NT2/D1 (cell line): ENCODE data around the gene CNTN6.

ENCODE experiments used
- DNase-seq: peaks from one replicate; pipeline ENCODE4 v3.0.0-alpha.2; 2011; ENCODE audit warnings: low read depth, low spot score
- H3K27me3 ChIP-seq: 2 replicates; pipeline ENCODE4 v1.6.0; 2011; ENCODE audit warnings: mild to moderate bottlenecking; ENCODE audit not compliant: insufficient read length, insufficient read depth
- H3K36me3 ChIP-seq: 2 replicates; pipeline ENCODE4 v1.6.1; 2011; ENCODE audit warnings: mild to moderate bottlenecking, low read length, mixed read lengths; ENCODE audit not compliant: insufficient read depth, insufficient read length
- H3K4me1 ChIP-seq: 2 replicates; pipeline ENCODE4 v1.5.1; 2011; ENCODE audit not compliant: insufficient read depth, insufficient read length
- H3K4me3 ChIP-seq: 2 replicates; pipeline ENCODE4 v1.5.1; 2011; ENCODE audit warnings: low read depth; ENCODE audit not compliant: insufficient read length
- H3K9ac ChIP-seq: 2 replicates; pipeline ENCODE4 v1.6.0; 2011; ENCODE audit warnings: low read depth; ENCODE audit not compliant: insufficient read length
- H3K9me3 ChIP-seq: 2 replicates; pipeline ENCODE4 v1.5.1; 2011; ENCODE audit warnings: mild to moderate bottlenecking, low read length; ENCODE audit not compliant: insufficient read depth
- SUZ12 ChIP-seq: IDR thresholded peaks from 2 replicates; pipeline ENCODE4 v1.6.1; 2011; ENCODE audit not compliant: insufficient read length, insufficient read depth; ENCODE audit errors: extremely low read depth
- YY1 ChIP-seq: IDR thresholded peaks from 2 replicates; pipeline ENCODE4 v1.6.1; 2011; ENCODE audit not compliant: insufficient read length, insufficient read depth
- ZNF274 ChIP-seq: IDR thresholded peaks from 2 replicates; pipeline ENCODE4 v1.6.1; 2011; ENCODE audit warnings: mild to moderate bottlenecking, low read depth, low read length

CNTN6 gene

DNA sequence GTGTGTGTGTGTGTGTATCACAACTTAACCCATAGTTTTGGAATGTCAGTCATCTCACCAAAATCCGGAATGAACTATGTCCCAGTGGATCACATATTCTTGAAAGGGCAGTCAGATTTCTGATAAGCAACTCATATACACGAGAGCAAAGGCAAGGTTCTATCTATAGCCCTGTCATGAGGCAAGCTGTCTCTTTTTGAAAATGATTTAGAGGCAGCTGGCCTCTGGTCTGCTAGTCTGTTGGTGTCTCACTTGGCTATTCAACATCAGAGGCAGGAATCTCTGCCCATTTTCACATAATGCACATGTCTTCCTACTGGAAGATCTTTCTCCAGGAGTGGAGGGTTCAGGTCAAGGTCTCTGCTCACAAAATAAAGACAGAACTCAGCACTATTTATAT, 79.8 kb downstream of the CNTN6 start:
- Histone ChIP-seq H3K27me3 (no peaks in the 10 kb centered on the region), H3K9ac (no peak overlapping the region), H3K36me3 (no peaks in the 10 kb centered on the region), H3K4me1 (no peaks in the 10 kb centered on the region), H3K9me3 (no peaks in the 10 kb centered on the region), H3K4me3 (no peak overlapping the region)
- no peak for DNase-seq
- TF ChIP-seq ZNF274 (no peak), YY1 (no peak), SUZ12 (no peak)

DNA sequence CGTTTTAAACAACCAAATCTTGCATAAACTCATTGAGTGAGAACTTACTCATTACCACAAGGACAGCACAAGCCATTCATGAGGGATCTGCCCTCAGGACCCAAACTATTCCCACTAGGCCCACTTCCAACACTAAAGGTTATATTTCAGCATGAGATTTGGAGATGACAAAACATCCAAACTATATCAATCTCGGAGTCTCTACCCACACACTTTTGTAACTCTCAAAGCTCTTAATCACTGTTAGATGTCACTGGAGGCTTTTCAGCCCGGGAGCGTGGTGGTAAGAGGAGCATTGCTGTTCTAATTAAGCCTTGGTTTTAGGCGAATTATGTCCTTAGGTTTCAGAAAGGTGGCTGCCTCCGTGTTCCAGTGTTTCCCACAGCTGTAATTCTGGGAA, 86.3 kb downstream of the CNTN6 start:
- Histone ChIP-seq H3K9ac (no peak overlapping the region), H3K36me3 (no peaks in the 10 kb centered on the region), H3K27me3 (no peaks in the 10 kb centered on the region), H3K4me1 (no peaks in the 10 kb centered on the region), H3K4me3 (no peak overlapping the region), H3K9me3 (no peaks in the 10 kb centered on the region)
- TF ChIP-seq YY1 (no peak), SUZ12 (no peak)
- no peak for DNase-seq

DNA sequence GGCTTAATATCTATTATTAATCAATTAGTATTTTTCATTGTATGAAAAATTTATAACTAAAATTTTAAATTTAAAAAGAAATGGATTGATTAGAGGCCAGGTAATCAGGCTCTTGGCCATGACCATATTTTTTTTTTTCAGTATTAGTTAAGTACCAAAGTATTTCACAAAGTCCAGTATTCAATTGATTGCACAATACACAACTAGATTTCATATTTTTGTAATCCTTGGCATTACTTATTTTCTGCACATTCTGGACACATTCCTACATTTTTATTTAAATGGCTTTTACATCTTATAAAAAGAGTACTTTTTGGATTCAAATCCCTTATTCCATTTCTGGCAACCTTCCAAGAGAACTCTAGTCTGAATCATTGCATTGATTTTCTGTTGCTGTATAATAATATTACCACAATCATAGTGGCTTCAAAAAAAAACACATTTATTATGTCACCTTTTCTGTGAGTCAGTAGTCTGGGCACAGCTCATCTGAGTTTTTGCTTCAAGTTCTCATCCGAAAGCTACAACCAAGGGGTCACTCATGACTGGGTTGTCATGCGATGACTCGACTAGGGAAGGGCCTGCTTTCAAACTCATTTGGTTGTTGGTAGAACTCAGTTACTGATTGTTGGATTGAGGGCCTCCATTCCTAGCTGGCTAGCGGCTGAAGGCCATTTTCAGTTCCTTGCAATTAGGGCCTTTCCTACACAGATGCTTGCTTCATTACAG, 90.7 kb downstream of the CNTN6 start:
- H3K4me1 ChIP-seq: no peaks in the 10 kb centered on the region
- H3K9me3 ChIP-seq: no peaks in the 10 kb centered on the region
- no peaks in the 10 kb centered on the region for H3K36me3 ChIP-seq
- DNase-seq: no peak
- TF ChIP-seq SUZ12 (no peak), ZNF274 (no peak), YY1 (no peak)
- no peak overlapping the region for H3K9ac ChIP-seq
- no peak overlapping the region for H3K4me3 ChIP-seq
- H3K27me3 ChIP-seq: no peaks in the 10 kb centered on the region

DNA sequence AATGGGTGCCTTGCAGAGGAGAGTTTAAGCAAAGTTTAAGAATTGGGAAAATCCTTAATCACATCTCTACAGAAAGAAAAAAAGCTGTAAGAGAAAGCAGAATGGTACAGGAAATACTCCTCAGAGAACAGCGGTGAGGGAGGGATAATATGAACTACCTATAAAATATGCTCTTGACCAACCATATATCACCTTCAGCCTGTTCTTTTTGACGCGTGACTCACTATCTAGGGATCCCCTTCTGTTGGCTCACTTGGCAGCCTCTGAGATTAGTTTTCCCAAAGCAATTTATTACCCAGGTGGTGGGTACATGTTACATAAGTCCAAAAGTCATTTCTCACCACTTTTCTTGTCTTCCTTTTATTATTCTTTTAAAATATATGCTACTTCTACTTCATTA, 97.7 kb downstream of the CNTN6 start:
- Histone ChIP-seq H3K9me3 (no peaks in the 10 kb centered on the region), H3K4me3 (no peak overlapping the region), H3K9ac (no peak overlapping the region), H3K36me3 (no peaks in the 10 kb centered on the region), H3K4me1 (no peaks in the 10 kb centered on the region), H3K27me3 (no peaks in the 10 kb centered on the region)
- TF ChIP-seq ZNF274 (no peak), YY1 (no peak), SUZ12 (no peak)
- DNase-seq: no peak

DNA sequence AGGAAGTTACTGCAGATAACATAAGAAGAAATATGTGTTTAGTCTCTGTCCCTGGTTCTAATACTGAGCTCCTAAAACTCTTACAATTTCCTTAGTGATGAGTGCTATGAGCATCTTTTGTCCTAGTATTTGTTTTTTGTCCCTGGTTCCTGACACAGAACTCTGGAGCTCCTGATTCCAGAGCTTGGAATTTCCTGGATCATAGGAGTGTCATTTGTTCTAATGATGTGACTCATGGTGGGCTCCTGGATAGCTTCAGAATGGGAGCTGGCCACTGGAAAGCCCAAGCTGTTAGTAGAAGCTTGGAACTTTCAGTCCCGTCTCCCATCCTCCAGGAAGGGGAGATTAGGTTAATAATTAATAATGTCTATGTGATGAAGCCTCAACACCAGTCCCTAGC, 98.2 kb downstream of the CNTN6 start:
- DNase-seq: no peak
- Histone ChIP-seq H3K4me1 (no peaks in the 10 kb centered on the region), H3K9me3 (no peaks in the 10 kb centered on the region), H3K27me3 (no peaks in the 10 kb centered on the region), H3K4me3 (no peak overlapping the region), H3K36me3 (no peaks in the 10 kb centered on the region), H3K9ac (no peak overlapping the region)
- no peak for TF ChIP-seq SUZ12
- TF ChIP-seq ZNF274: no peak
- TF ChIP-seq YY1: no peak

DNA sequence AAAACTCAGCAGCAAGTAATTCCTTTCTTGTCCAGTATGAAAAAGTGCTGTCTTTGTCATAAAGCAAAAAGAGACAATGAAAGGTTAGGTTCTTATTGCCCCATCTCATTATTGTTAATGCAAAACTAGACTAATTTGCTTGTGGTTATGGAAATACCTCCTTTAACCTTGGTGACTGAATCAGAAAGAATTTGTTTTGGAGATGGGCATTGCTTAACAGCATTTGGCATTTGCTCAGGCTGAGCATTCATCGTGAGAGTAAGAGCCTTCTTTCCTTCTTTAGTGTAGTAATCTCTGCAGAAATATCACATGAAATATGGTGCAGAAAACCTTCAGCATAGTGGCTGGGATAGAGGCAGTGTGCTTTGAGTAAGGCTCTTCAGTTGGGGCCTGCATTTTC, 103.1 kb downstream of the CNTN6 start:
- TF ChIP-seq SUZ12 (no peak), ZNF274 (no peak), YY1 (no peak)
- H3K4me1 ChIP-seq: no peaks in the 10 kb centered on the region
- H3K9ac ChIP-seq: no peak overlapping the region
- no peak overlapping the region for H3K4me3 ChIP-seq
- H3K9me3 ChIP-seq: no peaks in the 10 kb centered on the region
- no peaks in the 10 kb centered on the region for H3K27me3 ChIP-seq
- no peak for DNase-seq
- no peaks in the 10 kb centered on the region for H3K36me3 ChIP-seq

DNA sequence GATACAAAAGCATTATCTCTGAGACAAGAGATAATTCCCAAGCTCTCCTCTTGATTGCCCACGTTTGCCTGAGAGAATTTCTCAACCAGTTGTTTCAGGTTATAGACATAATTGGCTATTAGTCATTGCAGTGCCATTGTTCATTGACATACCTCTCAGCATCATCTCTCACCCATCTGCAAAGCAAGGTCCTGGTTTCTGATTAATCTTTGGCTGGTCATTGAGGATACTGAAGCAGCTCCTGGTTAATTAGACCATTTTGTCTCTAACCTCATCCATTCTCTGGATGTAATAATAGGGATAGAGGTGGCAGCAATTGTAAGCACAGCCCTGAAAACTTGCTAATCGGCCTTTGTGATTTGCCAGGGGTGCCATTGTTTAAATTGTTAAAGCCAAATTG, 104.2 kb downstream of the CNTN6 start:
- no peaks in the 10 kb centered on the region for H3K9me3 ChIP-seq
- TF ChIP-seq ZNF274: no peak
- no peak for TF ChIP-seq SUZ12
- no peak for TF ChIP-seq YY1
- no peaks in the 10 kb centered on the region for H3K36me3 ChIP-seq
- H3K27me3 ChIP-seq: no peaks in the 10 kb centered on the region
- no peaks in the 10 kb centered on the region for H3K4me1 ChIP-seq
- no peak overlapping the region for H3K9ac ChIP-seq
- DNase-seq: no peak
- no peak overlapping the region for H3K4me3 ChIP-seq

DNA sequence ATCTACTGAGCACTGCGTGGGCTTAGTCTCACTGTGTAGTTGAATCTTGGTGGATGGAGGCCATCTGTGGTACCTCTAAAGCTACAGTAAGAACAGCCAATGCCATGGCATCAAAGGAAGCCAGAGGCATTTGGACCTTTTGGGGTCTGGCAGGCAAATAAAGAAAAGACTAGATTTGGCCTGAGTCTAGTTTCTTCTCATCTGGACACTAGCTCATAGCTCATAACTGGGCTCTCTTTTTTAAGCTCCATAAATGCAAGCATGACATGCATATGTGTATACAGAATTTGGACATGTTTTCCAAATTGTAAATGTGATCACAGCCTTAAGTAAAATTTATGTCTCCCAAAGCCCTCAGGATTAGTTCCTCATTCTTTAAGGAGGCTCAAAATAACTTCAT, 107.5 kb downstream of the CNTN6 start:
- Histone ChIP-seq H3K4me1 (no peaks in the 10 kb centered on the region), H3K27me3 (no peaks in the 10 kb centered on the region), H3K9ac (no peak overlapping the region), H3K36me3 (no peaks in the 10 kb centered on the region), H3K4me3 (no peak overlapping the region), H3K9me3 (no peaks in the 10 kb centered on the region)
- no peak for DNase-seq
- TF ChIP-seq SUZ12 (no peak), YY1 (no peak)
